GM23338 (cell line): ENCODE results near the gene LIME1. TPM values are rescaled to one million over a fixed set of nuclear protein-coding genes. Genes with fewer than 3 reads are reported as not detected.

Experiments
- ATAC-seq: fragments of 200-7000 bp; cut with Tn5 transposase; 3 replicates; pipeline ENCODE4 v1.9.1; 2020
- DNase-seq: peaks from one replicate; pipeline ENCODE4 v3.0.0-alpha.2; 2015; ENCODE audit warnings: low spot score
- H2AFZ ChIP-seq: fragments of 200-600 bp; sonication (generic); 2 replicates; pipeline ENCODE4 v1.8.0; 2016; ENCODE audit warnings: antibody characterized with exemption, mild to moderate bottlenecking, moderate library complexity
- H3F3A ChIP-seq: fragments of 200-600 bp; sonication (generic); replicated peaks from 2 replicates; pipeline ENCODE4 v1.8.0; 2017; ENCODE audit warnings: antibody characterized with exemption, mixed run types, low read depth
- H3K27ac ChIP-seq: fragments of 200-600 bp; sonication (generic); 2 replicates; pipeline ENCODE4 v1.6.1; 2016; ENCODE audit warnings: low read depth
- H3K27me3 ChIP-seq: fragments of 200-600 bp; sonication (generic); 2 replicates; pipeline ENCODE4 v1.8.0; 2016; ENCODE audit warnings: mild to moderate bottlenecking, mixed run types, moderate library complexity; ENCODE audit not compliant: insufficient read depth
- H3K36me3 ChIP-seq: fragments of 200-600 bp; sonication (generic); 2 replicates; pipeline ENCODE4 v1.8.0; 2016; ENCODE audit warnings: mild to moderate bottlenecking; ENCODE audit not compliant: insufficient read depth
- H3K4me1 ChIP-seq: fragments of 200-600 bp; sonication (generic); 2 replicates; pipeline ENCODE4 v1.8.0; 2016; ENCODE audit warnings: mild to moderate bottlenecking, moderate library complexity; ENCODE audit not compliant: insufficient read depth
- H3K4me2 ChIP-seq: fragments of 200-600 bp; sonication (generic); 2 replicates; pipeline ENCODE4 v1.7.1; 2017; ENCODE audit warnings: mixed run types
- H3K4me3 ChIP-seq: fragments of 200-600 bp; sonication (generic); 2 replicates; pipeline ENCODE4 v1.6.1; 2016; ENCODE audit warnings: mixed run types
- H3K79me2 ChIP-seq: fragments of 200-600 bp; sonication (generic); replicated peaks from 2 replicates; pipeline ENCODE4 v1.8.0; 2017; ENCODE audit warnings: mild to moderate bottlenecking; ENCODE audit not compliant: insufficient read depth
- H3K9me2 ChIP-seq: fragments of 200-600 bp; sonication (generic); 2 replicates; pipeline ENCODE4 v1.8.0; 2017; ENCODE audit not compliant: insufficient read depth
- H4K20me1 ChIP-seq: fragments of 200-600 bp; sonication (generic); replicated peaks from 2 replicates; pipeline ENCODE4 v1.8.0; 2017; ENCODE audit warnings: mild to moderate bottlenecking; ENCODE audit not compliant: insufficient read depth
- H3K27ac Mint-ChIP-seq: 2 replicates; pipeline ENCODE4 v1.8.0; 2020; ENCODE audit warnings: inconsistent platforms, mild to moderate bottlenecking, moderate library complexity, mixed read lengths
- H3K27me3 Mint-ChIP-seq: 3 replicates; pipeline ENCODE4 v1.8.0; 2022; ENCODE audit warnings: low read depth, mild to moderate bottlenecking, moderate library complexity, mixed read lengths, inconsistent platforms; ENCODE audit not compliant: insufficient read depth, poor library complexity
- H3K36me3 Mint-ChIP-seq: 3 replicates; pipeline ENCODE4 v1.8.0; 2021; ENCODE audit warnings: low read depth, mild to moderate bottlenecking, inconsistent platforms, moderate library complexity, mixed read lengths
- H3K4me1 Mint-ChIP-seq: 3 replicates; pipeline ENCODE4 v1.8.0; 2020; ENCODE audit warnings: mild to moderate bottlenecking, inconsistent platforms, mixed read lengths
- H3K4me3 Mint-ChIP-seq: 3 replicates; pipeline ENCODE4 v1.8.0; 2021; ENCODE audit warnings: moderate library complexity, mild to moderate bottlenecking, inconsistent platforms, mixed read lengths
- H3K9me3 Mint-ChIP-seq: 3 replicates; pipeline ENCODE4 v1.8.0; 2020; ENCODE audit warnings: moderate library complexity, mild to moderate bottlenecking, inconsistent platforms, mixed read lengths
- CREB1 ChIP-seq: fragments of 250-450 bp; sonication (Bioruptor Pico); IDR thresholded peaks from 2 replicates; pipeline ENCODE4 v1.5.0; 2020; ENCODE audit warnings: low read depth, mild to moderate bottlenecking, moderate library complexity
- CTCF ChIP-seq, 2 experiments: fragments of 200-600 bp in 1 of 2; sonication (generic) in 1 of 2; conservative IDR thresholded peaks; 2 replicates each; pipeline versions ENCODE4 v1.5.1 to v1.6.1; 2016 to 2017; ENCODE audit warnings: antibody characterized with exemption in 2 of 2, low read depth in 2 of 2, mild to moderate bottlenecking in 2 of 2, moderate library complexity in 1 of 2
- ETS1 ChIP-seq: IDR thresholded peaks from 2 replicates; pipeline ENCODE4 v1.6.1; 2016; ENCODE audit warnings: antibody characterized with exemption
- EZH2 ChIP-seq: fragments of 200-600 bp; sonication (generic); IDR thresholded peaks from one replicate; pipeline ENCODE4 v1.8.0; 2017; ENCODE audit warnings: antibody characterized with exemption, mild to moderate bottlenecking, low read depth; ENCODE audit not compliant: unreplicated experiment
- EZH2phosphoT487 ChIP-seq: fragments of 200-600 bp; sonication (generic); IDR thresholded peaks from one replicate; pipeline ENCODE4 v1.8.1; 2018; ENCODE audit warnings: antibody characterized with exemption; ENCODE audit not compliant: unreplicated experiment
- JUNB ChIP-seq: IDR thresholded peaks from one replicate; pipeline ENCODE4 v1.6.1; 2016; ENCODE audit warnings: antibody characterized with exemption; ENCODE audit not compliant: unreplicated experiment
- NANOG ChIP-seq: IDR thresholded peaks from 2 replicates; pipeline ENCODE4 v1.6.1; 2016; ENCODE audit warnings: antibody characterized with exemption, borderline replicate concordance
- POLR2AphosphoS5 ChIP-seq: IDR thresholded peaks from 2 replicates; pipeline ENCODE4 v1.6.1; 2016; ENCODE audit warnings: antibody characterized with exemption, low read depth
- REST ChIP-seq: IDR thresholded peaks from one replicate; pipeline ENCODE4 v1.6.1; 2018; ENCODE audit warnings: antibody characterized with exemption; ENCODE audit not compliant: unreplicated experiment
- STAT1 ChIP-seq: IDR thresholded peaks from one replicate; pipeline ENCODE4 v1.6.1; 2016; ENCODE audit warnings: antibody characterized with exemption; ENCODE audit not compliant: unreplicated experiment
- ZNF114 ChIP-seq: fragments of 250-450 bp; sonication (Bioruptor Pico); IDR thresholded peaks from 2 replicates; pipeline ENCODE4 v1.5.0; 2020; ENCODE audit warnings: mild to moderate bottlenecking, moderate library complexity
- ZNF331 ChIP-seq: fragments of 250-450 bp; sonication (Bioruptor Pico); IDR thresholded peaks from 2 replicates; pipeline ENCODE4 v1.5.0; 2020; ENCODE audit warnings: low read depth, mild to moderate bottlenecking, moderate library complexity
- ZNF462 ChIP-seq: fragments of 250-450 bp; sonication (Bioruptor Pico); IDR thresholded peaks from 2 replicates; pipeline ENCODE4 v1.5.0; 2020; ENCODE audit warnings: mild to moderate bottlenecking, moderate library complexity
- polyA plus RNA-seq: library from polyadenylated mRNA; unstranded; fragments of >200 nt; fragmentation: Nextera tagmentation; extraction: Ambion mirVana; gene quantifications from 2 replicates; pipeline ENCODE4 v1.2.1, GENCODE V29; 2016
- total RNA-seq: library from RNA; depleted of rRNA; stranded (reverse); fragments of >200 nt; shearing (Covaris generic); gene quantifications from 2 replicates; pipeline ENCODE4 v1.2.3, GENCODE V29; 2014

Gene LIME1
- total and polyA plus RNA-seq, 2 experiments from 2014 or later: 4.7 to 12.2 TPM

- TF ChIP-seq REST (no peak), EZH2 (no peak), JUNB (no peak), EZH2phosphoT487 (no peak)
Measured at GRCh38 chr20:63700199-63701050, 36.0 kb upstream of the LIME1 start (continued).

- DNase-seq (no peak), ATAC-seq (no peak)
- Mint-ChIP-seq H3K27me3 (peaks cover 16% of the 10 kb centered on the region), H3K4me1 (peaks cover 3% of the 10 kb centered on the region; the same call in 2 of the 3 replicates), H3K9me3 (no peaks in the 10 kb centered on the region), H3K4me3 (no peak overlapping the region), H3K36me3 (peaks cover 10% of the 10 kb centered on the region), H3K27ac (no peak overlapping the region)
- no peak overlapping the region for H3K4me2 ChIP-seq
- H3K79me2 ChIP-seq: no peaks in the 10 kb centered on the region
- no peak overlapping the region for H2AFZ ChIP-seq
- H3K4me1 ChIP-seq: no peaks in the 10 kb centered on the region
- H3K27me3 ChIP-seq: no peaks in the 10 kb centered on the region
- H3K4me3 ChIP-seq: no peak overlapping the region
- no peak overlapping the region for H3K27ac ChIP-seq
- H4K20me1 ChIP-seq: peaks cover 4% of the 10 kb centered on the region; the same call in 1 of the 2 replicates
- H3K36me3 ChIP-seq: no peaks in the 10 kb centered on the region
- H3K9me2 ChIP-seq: no peaks in the 10 kb centered on the region
- H3F3A ChIP-seq: peaks cover 4% of the 10 kb centered on the region; the same call in 1 of the 2 replicates
- no peak for TF ChIP-seq POLR2AphosphoS5
- TF ChIP-seq ZNF462 (CRISPR knock-in tag): no peak
- no peak for TF ChIP-seq STAT1
- no peak for TF ChIP-seq CREB1 (CRISPR knock-in tag)
- no peak for TF ChIP-seq EZH2phosphoT487
- no peak for TF ChIP-seq ZNF331 (CRISPR knock-in tag)
- no peak for TF ChIP-seq CTCF (conservative IDR thresholded peaks at IDR 0.05; ENCODE audit: low read depth in 2 of 2)
- no peak for TF ChIP-seq JUNB
- TF ChIP-seq ETS1: no peak
- no peak for TF ChIP-seq NANOG
- no peak for TF ChIP-seq ZNF114 (CRISPR knock-in tag)
Measured at GRCh38 chr20:63701051-63701328, 35.5 kb upstream of the LIME1 start.
